ENCODE measurements around the gene PCDH9.

PCDH9 gene

DNA sequence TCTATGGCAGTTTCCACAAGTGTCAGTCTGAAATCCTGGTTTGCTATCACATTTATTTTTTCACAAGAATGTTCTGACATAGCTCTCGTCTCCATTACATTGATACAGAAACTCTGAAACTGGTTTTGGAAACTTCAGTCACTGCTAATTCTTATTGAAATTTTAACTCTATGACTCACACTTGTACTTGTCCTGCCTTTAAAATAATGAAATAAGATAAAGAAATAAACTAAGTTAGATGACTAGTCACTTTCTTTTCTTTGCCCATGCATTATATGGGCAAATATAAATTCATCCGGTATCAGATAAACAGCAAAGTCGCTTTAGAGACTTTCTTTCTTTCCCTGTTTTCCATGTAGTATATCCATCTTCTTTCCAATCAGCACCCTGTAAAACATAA lies 257.5 kb downstream of the PCDH9 start:
- no peak for DNase-seq (ENCODE audit: extremely low read depth, low read depth)
- no peak for TF ChIP-seq CTCF (IDR thresholded peaks at IDR 0.05; ENCODE audit: low read depth, low read length, missing control alignments)
- no peak overlapping the region for H3K4me3 ChIP-seq (replicated peaks; ENCODE audit: low read depth, low read length)

GRCh38 chr13:66971004-66971403 lies 259.1 kb downstream of the PCDH9 start:
- H3K4me3 ChIP-seq (replicated peaks; ENCODE audit: low read depth, low read length), result no peak overlapping the region
- TF ChIP-seq CTCF (IDR thresholded peaks at IDR 0.05; ENCODE audit: low read depth, low read length, missing control alignments), result no peak
- DNase-seq (ENCODE audit: extremely low read depth, low read depth), result no peak

DNA sequence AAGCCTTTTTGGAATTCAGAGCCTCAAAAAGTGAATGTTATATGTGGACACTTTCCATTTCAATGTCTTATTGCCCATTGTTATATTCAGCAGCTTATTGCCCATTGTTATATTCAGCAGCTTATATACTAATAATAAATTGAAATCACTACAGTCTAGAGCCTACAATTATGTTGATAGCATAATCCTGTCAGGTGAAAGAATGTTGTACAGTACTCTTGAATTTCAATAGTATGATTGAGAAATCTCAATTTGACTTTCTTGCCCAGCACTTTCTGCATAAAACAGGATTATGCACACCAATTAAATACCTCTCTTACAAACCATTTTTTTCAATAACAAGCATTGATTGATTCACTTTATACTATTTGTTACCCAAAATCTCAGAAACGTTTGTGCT lies 260.8 kb downstream of the PCDH9 start:
- H3K4me3 ChIP-seq (replicated peaks; ENCODE audit: low read depth, low read length), result no peak overlapping the region
- no peak for TF ChIP-seq CTCF (IDR thresholded peaks at IDR 0.05; ENCODE audit: low read depth, low read length, missing control alignments)
- no peak for DNase-seq (ENCODE audit: extremely low read depth, low read depth)

DNA sequence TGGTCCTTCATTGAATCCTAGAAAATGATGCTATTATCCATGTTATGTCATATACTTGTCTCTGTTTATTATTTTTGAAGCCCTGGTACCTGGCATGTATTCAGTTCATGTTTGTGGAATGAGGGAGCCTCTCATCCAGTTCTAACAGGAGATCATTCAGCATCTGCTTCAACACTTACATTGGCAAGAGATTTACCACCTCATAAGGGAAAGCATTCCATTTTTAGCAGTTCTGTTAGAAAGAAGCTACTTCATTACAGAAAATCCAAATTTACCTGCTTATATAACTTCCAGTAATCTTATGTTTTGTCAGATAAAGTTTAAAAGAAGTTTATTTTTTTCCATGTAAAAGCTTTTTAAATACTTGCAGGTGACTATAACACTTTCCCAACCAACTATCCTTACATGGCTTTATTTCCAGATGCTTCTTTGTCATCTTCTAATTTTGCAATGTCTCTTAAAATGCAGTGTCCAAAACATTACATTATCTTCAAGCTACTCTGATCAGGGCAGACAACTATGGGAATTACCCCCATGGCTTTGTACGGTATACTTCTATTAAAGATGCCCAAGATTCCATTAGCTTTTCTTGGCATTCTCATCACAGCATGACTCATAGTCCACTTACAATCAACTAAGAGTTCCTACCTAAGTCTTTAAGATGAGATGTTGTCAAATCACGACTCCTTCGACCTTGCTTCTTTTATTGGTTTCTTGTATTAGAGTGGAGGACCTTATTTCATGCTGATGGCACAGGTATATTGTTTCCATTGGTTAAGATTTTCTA lies 262.1 kb downstream of the PCDH9 start:
- no peak for TF ChIP-seq CTCF (IDR thresholded peaks at IDR 0.05; ENCODE audit: low read depth, low read length, missing control alignments)
- H3K4me3 ChIP-seq (replicated peaks; ENCODE audit: low read depth, low read length), result no peak overlapping the region
- DNase-seq (ENCODE audit: extremely low read depth, low read depth), result no peak

DNA sequence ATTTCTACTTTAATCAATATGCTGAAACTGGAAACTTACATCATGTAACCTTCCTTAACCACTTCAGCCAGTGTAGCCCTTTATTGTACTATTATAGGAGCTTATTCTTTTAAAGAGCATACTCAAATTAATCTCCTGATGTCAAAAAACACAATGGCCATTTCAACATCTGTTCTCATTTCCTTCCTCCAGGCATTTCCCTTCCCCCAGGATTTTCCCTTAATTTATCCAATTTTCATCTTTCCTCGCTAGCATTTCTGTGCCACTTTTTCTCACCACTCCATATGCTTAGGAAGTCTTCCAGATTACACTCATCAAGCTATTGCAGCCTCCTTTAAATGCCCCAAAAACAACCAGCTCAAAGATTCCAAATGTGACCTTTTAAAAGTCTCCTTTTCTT lies 265.0 kb downstream of the PCDH9 start:
- TF ChIP-seq CTCF (IDR thresholded peaks at IDR 0.05; ENCODE audit: low read depth, low read length, missing control alignments), result no peak

DNA sequence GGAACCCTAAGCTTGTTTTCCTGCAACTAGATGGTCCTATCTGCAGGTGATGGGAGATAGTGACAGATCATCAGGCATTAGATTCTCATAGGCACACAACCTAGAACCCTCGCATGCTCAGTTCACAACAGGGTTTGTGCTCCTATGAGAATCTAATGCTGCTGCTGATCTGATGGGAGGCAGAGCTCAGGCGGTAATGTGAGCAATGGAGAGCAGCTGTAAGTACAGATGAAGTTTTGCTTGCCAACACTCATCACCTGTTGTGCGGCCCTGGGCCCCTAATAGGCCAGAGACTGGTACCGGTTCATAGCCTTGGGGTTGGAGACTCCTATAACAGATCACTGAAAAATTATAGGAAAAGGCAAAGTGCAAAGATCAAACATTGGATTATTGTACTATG lies 267.2 kb downstream of the PCDH9 start:
- no peak overlapping the region for H3K4me3 ChIP-seq (replicated peaks; ENCODE audit: low read depth, low read length)
- DNase-seq (ENCODE audit: extremely low read depth, low read depth), result no peak

More for the DNA sequence above, 265.0 kb downstream of the PCDH9 start:
- H3K4me3 ChIP-seq (replicated peaks; ENCODE audit: low read depth, low read length), result no peak overlapping the region
- DNase-seq (ENCODE audit: extremely low read depth, low read depth), result no peak

More for the DNA sequence above, 267.2 kb downstream of the PCDH9 start:
- TF ChIP-seq CTCF (IDR thresholded peaks at IDR 0.05; ENCODE audit: low read depth, low read length, missing control alignments), result no peak

Measured in HFF-Myc (cell line).